Lung microvascular endothelial cell (primary cell): ENCODE measurements around the gene OR5K4. TPM values are rescaled to one million over a fixed set of nuclear protein-coding genes. Genes with fewer than 3 reads are reported as not detected.
"Not testable (repeated sequence)": the region's sequence is repeated elsewhere in the genome, so short reads cannot be mapped to it uniquely, and the experiment has no call there.

ENCODE experiments used
- DNase-seq, 2 donors: peaks; one replicate each; pipeline versions ENCODE4 v3.0.0 to v3.0.0-alpha.2; 2010; ENCODE audit warnings: low read depth in 2 of 2
- total RNA-seq: library from RNA; depleted of rRNA; stranded (reverse); fragments of >200 nt; gene quantifications from 2 replicates; pipeline ENCODE4 v1.2.1, GENCODE V29; 2014

OR5K4 gene
- total RNA-seq, 1 donor from 2014 or later: not detected

GRCh38 chr3:98371186-98371585 is 17.5 kb downstream of the OR5K4 start:
- no peak for DNase-seq

GRCh38 chr3:98371853-98372252 is 18.2 kb downstream of the OR5K4 start:
- DNase-seq: no peak

- DNase-seq: no peak
These were observed 18.8 kb downstream of the OR5K4 start for GRCh38 chr3:98372445-98372844.

- no peak for DNase-seq
These were observed 23.0 kb downstream of the OR5K4 start for GRCh38 chr3:98376631-98377030.

GRCh38 chr3:98388147-98388546 is 34.5 kb downstream of the OR5K4 start:
- no peak for DNase-seq

GRCh38 chr3:98390366-98390765 is 36.7 kb downstream of the OR5K4 start, which contains the start of gene OR5K3:
Gene OR5K3 (plus strand): TSS chr3:98390666. CDS start chr3:98390666, 0 bp downstream.
- no peak for DNase-seq

GRCh38 chr3:98395101-98395500 is 41.4 kb downstream of the OR5K4 start:
- DNase-seq: no peak

GRCh38 chr3:98396482-98396881 is 42.8 kb downstream of the OR5K4 start:
- DNase-seq: not testable (repeated sequence)

GRCh38 chr3:98398513-98398912 is 44.9 kb downstream of the OR5K4 start:
- DNase-seq: no peak

- DNase-seq: no peak
These were observed 48.9 kb downstream of the OR5K4 start for GRCh38 chr3:98402507-98402906.

GRCh38 chr3:98404010-98404409 is 50.4 kb downstream of the OR5K4 start:
- DNase-seq: no peak

Other genes with a start within 250 kb of the OR5K4 start
- not detected in 2 replicates for gene OR5H1, start 223.1 kb upstream of the OR5K4 start, total RNA-seq
- not detected in 2 replicates for gene OR5H14, start 206.4 kb upstream of the OR5K4 start, total RNA-seq
- gene OR5H15, start 187.2 kb upstream of the OR5K4 start, total RNA-seq: not detected in 2 replicates
- gene OR5H6, start 89.6 kb upstream of the OR5K4 start, total RNA-seq: not detected in 2 replicates
- gene OR5H2, start 71.3 kb upstream of the OR5K4 start, total RNA-seq: not detected in 2 replicates
- gene OR5K3, start 36.8 kb downstream of the OR5K4 start, total RNA-seq: not detected in 2 replicates
- gene OR5K1, start 109.3 kb downstream of the OR5K4 start, total RNA-seq: not detected in 2 replicates
- not detected in 2 replicates for gene OR5K2, start 143.8 kb downstream of the OR5K4 start, total RNA-seq
- 76.7 and 141 TPM in 2 replicates for gene CLDND1, start 169.0 kb downstream of the OR5K4 start, total RNA-seq
- not detected in 2 replicates for gene GPR15, start 178.1 kb downstream of the OR5K4 start, total RNA-seq
- 15.7 and 16.9 TPM in 2 replicates for gene CPOX, start 239.8 kb downstream of the OR5K4 start, total RNA-seq